Stimulated activated effector memory CD8-positive, alpha-beta T cell treated with anti-CD3 and anti-CD28 coated beads, Interleukin-12 subunit alpha, Interleukin-12 subunit beta, amount 100 ng/mL, for 72 hours (primary cell): Measurements from ENCODE around the gene SGMS1.
A peak's percentile ranks its signal among the peaks of the same experiment; 100 is the strongest.
"Not testable (repeated sequence)": the region's sequence is repeated elsewhere in the genome, so short reads cannot be mapped to it uniquely, and the experiment has no call there.

Experiments
- ATAC-seq: fragments of 150-1000 bp; cut with Tn5 transposase; 2 replicates; pipeline ENCODE4 v1.10.0; 2021
- DNase-seq, 2 donors: peaks; one replicate each; pipeline ENCODE4 v3.0.0; 2021 to 2022; ENCODE audit warnings: low spot score in 2 of 2
- H3K27ac Mint-ChIP-seq: one replicate; pipeline ENCODE4 v1.8.0; 2022; ENCODE audit warnings: mild to moderate bottlenecking, mixed read lengths
- H3K36me3 Mint-ChIP-seq: one replicate; pipeline ENCODE4 v1.8.0; 2022; ENCODE audit warnings: mild to moderate bottlenecking, mixed read lengths
- H3K4me1 Mint-ChIP-seq: one replicate; pipeline ENCODE4 v1.8.0; 2022; ENCODE audit warnings: mixed read lengths
- H3K4me3 Mint-ChIP-seq: one replicate; pipeline ENCODE4 v1.8.0; 2022; ENCODE audit warnings: mild to moderate bottlenecking, mixed read lengths
- H3K9me3 Mint-ChIP-seq: one replicate; pipeline ENCODE4 v1.8.0; 2022; ENCODE audit warnings: mixed read lengths

Gene SGMS1

GRCh38 chr10:50568750-50569149 is 55.0 kb downstream of the SGMS1 start:
- H3K4me1 Mint-ChIP-seq, H3K9me3 Mint-ChIP-seq, H3K36me3 Mint-ChIP-seq, H3K4me3 Mint-ChIP-seq, ATAC-seq, H3K27ac Mint-ChIP-seq, DNase-seq: not testable (repeated sequence)

- Mint-ChIP-seq H3K4me1 (peaks cover 4% of the 10 kb centered on the region), H3K36me3 (no peaks in the 10 kb centered on the region), H3K27ac (no peak overlapping the region), H3K9me3 (no peaks in the 10 kb centered on the region), H3K4me3 (no peak overlapping the region)
- DNase-seq (no peak), ATAC-seq (no peak)
These were observed 56.4 kb downstream of the SGMS1 start for GRCh38 chr10:50567384-50567783.

- Mint-ChIP-seq H3K4me3 (no peak overlapping the region), H3K27ac (no peak overlapping the region), H3K9me3 (no peaks in the 10 kb centered on the region), H3K36me3 (no peaks in the 10 kb centered on the region), H3K4me1 (peaks cover 4% of the 10 kb centered on the region)
- ATAC-seq (no peak), DNase-seq (no peak)
These were observed 57.6 kb downstream of the SGMS1 start for GRCh38 chr10:50566150-50566549.

- DNase-seq: no peak
- ATAC-seq: no peak
- H3K36me3 Mint-ChIP-seq: no peaks in the 10 kb centered on the region
- H3K9me3 Mint-ChIP-seq: no peaks in the 10 kb centered on the region
- no peak overlapping the region for H3K4me3 Mint-ChIP-seq
- peaks cover 4% of the 10 kb centered on the region for H3K4me1 Mint-ChIP-seq
- H3K27ac Mint-ChIP-seq: no peak overlapping the region
These were observed 58.3 kb downstream of the SGMS1 start for GRCh38 chr10:50565301-50566083.

- DNase-seq (no peak), ATAC-seq (no peak)
- Mint-ChIP-seq H3K27ac (no peak overlapping the region), H3K4me3 (no peak overlapping the region), H3K36me3 (no peaks in the 10 kb centered on the region), H3K9me3 (no peaks in the 10 kb centered on the region), H3K4me1 (peaks cover 4% of the 10 kb centered on the region)
These were observed 59.9 kb downstream of the SGMS1 start for GRCh38 chr10:50563906-50564305.

GRCh38 chr10:50561816-50562215 is 61.9 kb downstream of the SGMS1 start:
- Mint-ChIP-seq H3K4me1 (peaks cover 4% of the 10 kb centered on the region), H3K27ac (no peak overlapping the region)
- no peak for ATAC-seq

GRCh38 chr10:50561266-50561665 is 62.5 kb downstream of the SGMS1 start:
- Mint-ChIP-seq H3K27ac (no peak overlapping the region), H3K9me3 (no peaks in the 10 kb centered on the region), H3K4me3 (no peak overlapping the region), H3K4me1 (peaks cover 7% of the 10 kb centered on the region), H3K36me3 (no peaks in the 10 kb centered on the region)
- DNase-seq (no peak), ATAC-seq (no peak)

More at GRCh38 chr10:50561816-50562215, 61.9 kb downstream of the SGMS1 start:
- DNase-seq: no peak
- no peaks in the 10 kb centered on the region for H3K9me3 Mint-ChIP-seq
- no peaks in the 10 kb centered on the region for H3K36me3 Mint-ChIP-seq
- no peak overlapping the region for H3K4me3 Mint-ChIP-seq

GRCh38 chr10:50560370-50560769 is 63.4 kb downstream of the SGMS1 start:
- no peak for DNase-seq
- H3K4me1 Mint-ChIP-seq: peaks cover 13% of the 10 kb centered on the region
- no peaks in the 10 kb centered on the region for H3K36me3 Mint-ChIP-seq
- H3K9me3 Mint-ChIP-seq: no peaks in the 10 kb centered on the region
- no peak for ATAC-seq
- no peak overlapping the region for H3K4me3 Mint-ChIP-seq
- H3K27ac Mint-ChIP-seq: no peak overlapping the region

GRCh38 chr10:50558371-50558770 is 65.4 kb downstream of the SGMS1 start:
- no peaks in the 10 kb centered on the region for H3K36me3 Mint-ChIP-seq
- H3K4me3 Mint-ChIP-seq: no peak overlapping the region
- DNase-seq: no peak
- peaks cover 16% of the 10 kb centered on the region for H3K4me1 Mint-ChIP-seq
- H3K27ac Mint-ChIP-seq: no peak overlapping the region
- ATAC-seq: no peak
- no peaks in the 10 kb centered on the region for H3K9me3 Mint-ChIP-seq

- Mint-ChIP-seq H3K27ac (no peak overlapping the region), H3K36me3 (no peaks in the 10 kb centered on the region), H3K4me3 (no peak overlapping the region), H3K4me1 (peaks cover 25% of the 10 kb centered on the region), H3K9me3 (no peaks in the 10 kb centered on the region)
- ATAC-seq (no peak), DNase-seq (no peak)
These were observed 66.5 kb downstream of the SGMS1 start for GRCh38 chr10:50557130-50557682.

GRCh38 chr10:50556237-50557120 is 67.3 kb downstream of the SGMS1 start:
- DNase-seq (no peak), ATAC-seq (no peak)
- Mint-ChIP-seq H3K27ac (no peak overlapping the region), H3K36me3 (no peaks in the 10 kb centered on the region), H3K9me3 (no peaks in the 10 kb centered on the region), H3K4me1 (peaks cover 25% of the 10 kb centered on the region), H3K4me3 (no peak overlapping the region)

GRCh38 chr10:50554995-50555568 is 68.7 kb downstream of the SGMS1 start:
- peaks cover 31% of the 10 kb centered on the region for H3K4me1 Mint-ChIP-seq
- DNase-seq (no peak), ATAC-seq (no peak)
- no peak overlapping the region for H3K27ac Mint-ChIP-seq
- H3K36me3 Mint-ChIP-seq: no peaks in the 10 kb centered on the region
- H3K4me3 Mint-ChIP-seq: no peak overlapping the region
- no peaks in the 10 kb centered on the region for H3K9me3 Mint-ChIP-seq

- DNase-seq (no peak), ATAC-seq (no peak)
- Mint-ChIP-seq H3K36me3 (no peaks in the 10 kb centered on the region), H3K4me1 (peaks cover 31% of the 10 kb centered on the region), H3K27ac (no peak overlapping the region), H3K9me3 (no peaks in the 10 kb centered on the region), H3K4me3 (no peak overlapping the region)
These were observed 69.3 kb downstream of the SGMS1 start for GRCh38 chr10:50554376-50554994.

- no peak overlapping the region for H3K4me3 Mint-ChIP-seq
- ATAC-seq (peak; percentile 99), DNase-seq (peak in 1 of 2 donors; percentile 65)
- H3K4me1 Mint-ChIP-seq: peaks cover 31% of the 10 kb centered on the region
- peaks cover under 1% of the 10 kb centered on the region for H3K9me3 Mint-ChIP-seq
- H3K36me3 Mint-ChIP-seq: no peaks in the 10 kb centered on the region
- peak overlapping the region; percentile 27 for H3K27ac Mint-ChIP-seq
These were observed 70.8 kb downstream of the SGMS1 start for GRCh38 chr10:50552771-50553535.
